GM12878 (cell line): ENCODE data around the gene RBM6.

Experiments used
- POLR2AphosphoS5 ChIP-seq: IDR thresholded peaks from 2 replicates; pipeline ENCODE4 v1.6.1; 2011; ENCODE audit warnings: mild to moderate bottlenecking, low read length, inconsistent platforms
- TF ChIP-seq, protein P1 (sequence below): IDR thresholded peaks from 2 replicates; pipeline ENCODE4 v1.6.1; 2012; ENCODE audit warnings: mild to moderate bottlenecking, low read depth, low read length

DNA sequence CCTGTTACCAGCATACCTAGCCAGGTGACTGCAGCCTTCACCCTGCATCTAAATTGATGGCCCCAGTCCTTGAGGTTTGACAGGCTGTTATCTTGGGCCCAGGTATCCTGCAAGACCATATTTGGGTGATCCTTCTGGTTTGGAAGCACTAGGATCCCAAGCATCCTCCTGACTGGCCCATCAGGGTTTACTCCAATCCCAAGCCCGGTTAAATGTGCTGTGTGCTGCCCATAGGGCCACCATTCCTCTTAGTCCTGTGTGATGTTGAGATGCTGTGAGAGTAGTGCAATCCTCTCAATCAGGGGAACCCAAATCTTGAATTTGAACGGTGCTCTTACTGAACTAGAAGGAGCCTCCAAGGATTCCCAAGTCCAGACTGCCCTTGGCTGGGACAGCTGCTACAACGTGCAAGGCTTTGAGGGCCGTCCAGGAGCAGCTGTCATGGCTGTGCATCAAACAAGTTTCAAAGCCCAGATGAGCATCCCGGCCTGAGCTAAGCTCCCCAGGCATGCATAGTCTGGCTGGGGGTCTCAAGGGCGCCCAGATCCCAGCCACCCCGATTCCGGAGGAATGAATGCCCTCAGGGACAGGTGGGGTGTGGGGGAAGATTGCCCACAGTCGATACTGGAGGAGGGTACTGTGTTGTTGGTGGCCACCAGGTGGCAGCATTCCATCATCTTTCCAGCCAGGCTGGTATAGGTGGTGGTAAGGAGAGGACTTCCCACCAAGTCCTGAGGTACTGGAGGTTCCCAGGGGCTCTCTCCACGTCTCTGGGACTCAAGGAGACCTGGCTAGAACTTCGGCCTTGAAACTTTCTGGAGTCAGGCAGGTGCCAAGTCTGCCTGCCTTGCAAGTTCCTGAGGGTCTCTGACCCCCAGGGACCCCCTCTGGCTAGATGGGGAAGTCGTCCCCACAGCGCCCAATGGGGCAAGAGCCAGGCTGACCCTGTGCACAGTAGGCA is 181.4 kb downstream of the RBM6 start:
- TF ChIP-seq POLR2AphosphoS5 = peak; percentile 3
- TF ChIP-seq, protein P1, sequence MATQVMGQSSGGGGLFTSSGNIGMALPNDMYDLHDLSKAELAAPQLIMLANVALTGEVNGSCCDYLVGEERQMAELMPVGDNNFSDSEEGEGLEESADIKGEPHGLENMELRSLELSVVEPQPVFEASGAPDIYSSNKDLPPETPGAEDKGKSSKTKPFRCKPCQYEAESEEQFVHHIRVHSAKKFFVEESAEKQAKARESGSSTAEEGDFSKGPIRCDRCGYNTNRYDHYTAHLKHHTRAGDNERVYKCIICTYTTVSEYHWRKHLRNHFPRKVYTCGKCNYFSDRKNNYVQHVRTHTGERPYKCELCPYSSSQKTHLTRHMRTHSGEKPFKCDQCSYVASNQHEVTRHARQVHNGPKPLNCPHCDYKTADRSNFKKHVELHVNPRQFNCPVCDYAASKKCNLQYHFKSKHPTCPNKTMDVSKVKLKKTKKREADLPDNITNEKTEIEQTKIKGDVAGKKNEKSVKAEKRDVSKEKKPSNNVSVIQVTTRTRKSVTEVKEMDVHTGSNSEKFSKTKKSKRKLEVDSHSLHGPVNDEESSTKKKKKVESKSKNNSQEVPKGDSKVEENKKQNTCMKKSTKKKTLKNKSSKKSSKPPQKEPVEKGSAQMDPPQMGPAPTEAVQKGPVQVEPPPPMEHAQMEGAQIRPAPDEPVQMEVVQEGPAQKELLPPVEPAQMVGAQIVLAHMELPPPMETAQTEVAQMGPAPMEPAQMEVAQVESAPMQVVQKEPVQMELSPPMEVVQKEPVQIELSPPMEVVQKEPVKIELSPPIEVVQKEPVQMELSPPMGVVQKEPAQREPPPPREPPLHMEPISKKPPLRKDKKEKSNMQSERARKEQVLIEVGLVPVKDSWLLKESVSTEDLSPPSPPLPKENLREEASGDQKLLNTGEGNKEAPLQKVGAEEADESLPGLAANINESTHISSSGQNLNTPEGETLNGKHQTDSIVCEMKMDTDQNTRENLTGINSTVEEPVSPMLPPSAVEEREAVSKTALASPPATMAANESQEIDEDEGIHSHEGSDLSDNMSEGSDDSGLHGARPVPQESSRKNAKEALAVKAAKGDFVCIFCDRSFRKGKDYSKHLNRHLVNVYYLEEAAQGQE = no peak
